NCI-H2029 (cell line): Measurements from ENCODE around the gene KRTAP10-3.
A peak's percentile ranks its signal among the peaks of the same experiment; 100 is the strongest.

Experiments
- DNase-seq: peaks from one replicate; lab custom pipeline; 2025; lab: John Stamatoyannopoulos, UW

Gene KRTAP10-3

GRCh38 chr21:44515359-44516165 lies 43.0 kb downstream of the KRTAP10-3 start:
- DNase-seq, result no peak

GRCh38 chr21:44514746-44515358 lies 43.7 kb downstream of the KRTAP10-3 start:
- no peak for DNase-seq

GRCh38 chr21:44514218-44514520 lies 44.4 kb downstream of the KRTAP10-3 start:
- DNase-seq, result no peak

GRCh38 chr21:44513389-44514217 lies 45.0 kb downstream of the KRTAP10-3 start:
- peak; percentile 89 for DNase-seq

GRCh38 chr21:44512496-44513388 lies 45.9 kb downstream of the KRTAP10-3 start:
- DNase-seq, result no peak

- no peak for DNase-seq
Observed at GRCh38 chr21:44511938-44512275, 46.7 kb downstream of the KRTAP10-3 start.

- DNase-seq, result no peak
Observed at GRCh38 chr21:44511219-44511937, 47.2 kb downstream of the KRTAP10-3 start.

- peak; percentile 18 for DNase-seq
Observed at GRCh38 chr21:44510508-44511218, 47.9 kb downstream of the KRTAP10-3 start.

GRCh38 chr21:44510109-44510507 lies 48.5 kb downstream of the KRTAP10-3 start:
- no peak for DNase-seq

GRCh38 chr21:44509539-44509938 lies 49.1 kb downstream of the KRTAP10-3 start:
- DNase-seq, result peak; percentile 96

GRCh38 chr21:44508711-44509445 lies 49.7 kb downstream of the KRTAP10-3 start:
- no peak for DNase-seq

- no peak for DNase-seq
Observed at GRCh38 chr21:44508426-44508710, 50.2 kb downstream of the KRTAP10-3 start.
